ENCODE data around the gene BACH2. TPM values are rescaled to one million over a fixed set of nuclear protein-coding genes. Genes with fewer than 3 reads are reported as not detected.

The BACH2 gene
- total RNA-seq, 1 donor from 2014 or later: 6.4 TPM

- intact Hi-C loops (cut with DNase I): no loop called here
- Histone ChIP-seq H3K9me3 (no peaks in the 10 kb centered on the region), H3K4me3 (no peak overlapping the region), H3K4me1 (no peaks in the 10 kb centered on the region), H3K36me3 (no peaks in the 10 kb centered on the region), H3K27ac (no peak overlapping the region), H3K27me3 (peaks cover 3% of the 10 kb centered on the region)
- no peak for TF ChIP-seq POLR2AphosphoS5 (IDR thresholded peaks at IDR 0.05; ENCODE audit: insufficient read depth in 1 of 2, low read depth in 1 of 2)
- no peak for TF ChIP-seq CTCF (IDR thresholded peaks at IDR 0.05)
- TF ChIP-seq POLR2A (IDR thresholded peaks at IDR 0.05): no peak
- no peak for DNase-seq (ENCODE audit: extremely low spot score in 2 of 2)
Observed at GRCh38 chr6:89886378-89887120, 410.1 kb downstream of the BACH2 start.

Small RNA genes within 50 kb of the gene (microRNA-seq; reads per million reads assigned to microRNA genes)
- not detected for gene MIR4464 (ENCODE audit: borderline number of aligned reads, borderline replicate concordance)

Small RNA genes within 50 kb of the gene (small RNA-seq; reads per million reads assigned to genes)
- gene MIR4464 (not detected), gene RF00019 (not detected), gene RN7SKP110 (not detected)
